Transverse colon (tissue), 4 donors: ENCODE results near the gene SCN4A. TPM values are rescaled to one million over a fixed set of nuclear protein-coding genes. Genes with fewer than 3 reads are reported as not detected.
"Not testable (repeated sequence)": the region's sequence is repeated elsewhere in the genome, so short reads cannot be mapped to it uniquely, and the experiment has no call there.

Source experiments
- DNase-seq: peaks from one replicate; pipeline ENCODE4 v3.0.0-alpha.2; 2019
- H3K27ac ChIP-seq, 4 donors: fragments of 200-600 bp; sonication (generic); 2 replicates each; pipeline ENCODE4 v1.5.1; 2016 to 2018; ENCODE audit warnings: inconsistent platforms in 4 of 4
- H3K27me3 ChIP-seq: fragments of 200-600 bp; sonication (generic); 2 replicates; pipeline ENCODE4 v1.5.1; 2017; ENCODE audit warnings: inconsistent platforms
- H3K36me3 ChIP-seq, 4 donors: fragments of 200-600 bp; sonication (generic); 2 replicates each; pipeline ENCODE4 v1.5.1; 2017 to 2019; ENCODE audit warnings: inconsistent platforms in 4 of 4
- H3K4me1 ChIP-seq, 4 donors: fragments of 200-600 bp; sonication (generic); 2 replicates each; pipeline ENCODE4 v1.5.1; 2017 to 2020; ENCODE audit warnings: inconsistent platforms in 4 of 4
- H3K4me3 ChIP-seq, 4 donors: fragments of 200-600 bp; sonication (generic); 1 replicate in 1 of 4; 2 replicates in 3 of 4; pipeline versions ENCODE4 v1.5.1 to v1.6.1; 2017 to 2019; ENCODE audit warnings: inconsistent platforms in 4 of 4
- H3K9me3 ChIP-seq, 2 donors: fragments of 200-600 bp; sonication (generic); 2 replicates each; pipeline ENCODE4 v1.5.1; 2017 to 2019; ENCODE audit warnings: inconsistent platforms in 2 of 2
- EP300 ChIP-seq: sonication (generic); formaldehyde crosslinking; IDR thresholded peaks from one replicate; pipeline ENCODE4 v1.6.1; 2017; ENCODE audit warnings: antibody characterized with exemption, low read depth
- POLR2A ChIP-seq: fragments of 450-650 bp; IDR thresholded peaks from one replicate; pipeline ENCODE4 v1.6.1; 2016; ENCODE audit warnings: antibody characterized with exemption, mild to moderate bottlenecking, moderate library complexity
- POLR2AphosphoS5 ChIP-seq, 3 donors: sonication (generic); formaldehyde crosslinking; IDR thresholded peaks; one replicate each; pipeline ENCODE4 v1.6.1; 2016; ENCODE audit warnings: antibody characterized with exemption in 3 of 3
- WGBS, 2 donors: methylation state at CpG; one replicate each; pipeline ENCODE4 v1.1.5; 2018; ENCODE audit warnings: low coverage in 1 of 2; 5-methylcytosine and 5-hydroxymethylcytosine counted together
- in situ Hi-C, 4 donors: fragments of 200-750 bp; cut with MboI; loops; one replicate each; pipeline versions ENCODE4 v1.15.0 to v1.15.1; 2017; ENCODE audit warnings: low sequenced_read_pairs in 3 of 4, low pct_ligation_motif_present in 1 of 4, low pct_unique_long_range_greater_than_20kb in 1 of 4
- intact Hi-C: fragments of 100-400 bp; cut with DNase I; formaldehyde crosslinking; loops from one replicate; pipeline ENCODE4 v1.15.1; 2023; ENCODE audit warnings: low total_unique reads
- total RNA-seq, 4 donors: library from RNA; depleted of rRNA; stranded (reverse); fragments of >200 nt; gene quantifications; one replicate each; pipeline ENCODE4 v1.1.0, GENCODE V29; 2016
- TF ChIP-seq, protein P1 (sequence below), 5 experiments: fragments of 200-600 bp in 3 of 5; fragments of 450-650 bp in 2 of 5; sonication (generic) in 3 of 5; IDR thresholded peaks; 1 replicate in 2 of 5; 2 replicates in 3 of 5; pipeline ENCODE4 v1.5.1; 2016 to 2017; ENCODE audit warnings: antibody characterized with exemption in 5 of 5, inconsistent platforms in 3 of 5, mild to moderate bottlenecking in 2 of 5, moderate library complexity in 1 of 5

SCN4A gene
- total RNA-seq, 4 donors from 2014 or later: 0.14 to 0.48 (median 0.20) TPM; not detected in 1

GRCh38 chr17:63920050-63920449 is 52.7 kb downstream of the SCN4A start:
- not testable (repeated sequence) for H3K4me3 ChIP-seq, H3K27me3 ChIP-seq, H3K9me3 ChIP-seq, DNase-seq, H3K4me1 ChIP-seq, H3K27ac ChIP-seq, H3K36me3 ChIP-seq
- WGBS, 2 donors: 76 to 83% methylated on average over 2 to 6 of the region's 6 CpGs
- in situ Hi-C loops: loop anchor here in 3 of 4 donors (10.0 to 25.0 kb wide), 4 partner anchors 92 to 367 kb away; partner anchors contain the start of genes ICAM2 (in 2 of the 3) and ERN1 (in 1 of the 3)
- intact Hi-C loops: loop anchor here (10.0 kb wide), 1 partner anchor 105 kb away; the partner anchor contains the start of gene ICAM2

DNA sequence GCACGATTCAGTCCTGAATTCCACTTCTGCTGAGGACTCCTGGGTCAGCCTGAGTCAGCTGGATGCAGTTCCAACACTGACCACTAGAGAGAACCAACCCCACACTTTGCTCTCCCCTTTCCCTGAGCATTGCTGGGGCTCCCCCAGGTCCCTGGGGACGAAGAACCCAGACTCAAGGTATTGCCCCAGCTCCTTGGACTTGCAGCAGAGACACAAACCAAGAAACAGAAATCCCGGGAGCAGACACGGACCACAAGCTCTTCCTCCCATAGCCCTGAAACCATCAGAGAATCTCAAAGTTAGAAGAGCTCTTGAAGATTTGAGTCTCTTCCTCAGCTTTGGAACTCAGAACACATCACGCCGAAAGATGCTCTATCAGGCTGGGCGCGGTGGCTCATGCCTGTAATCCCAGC is 53.4 kb downstream of the SCN4A start:
- WGBS, 2 donors: 45% methylated on average over 8 of the region's 8 CpGs; no CpG with 5 or more reads in 1 of the 2 donors
- in situ Hi-C loops: loop anchor here in 3 of 4 donors (10.0 to 25.0 kb wide), 5 partner anchors 93 to 368 kb away; partner anchors contain the start of genes ERN1 (in 3 of the 3) and ICAM2 (in 2 of the 3)
- Histone ChIP-seq H3K9me3 (no peaks in the 10 kb centered on the region), H3K36me3 (no peaks in the 10 kb centered on the region), H3K4me3 (no peak overlapping the region), H3K4me1 (no peaks in the 10 kb centered on the region), H3K27ac (no peak overlapping the region), H3K27me3 (no peaks in the 10 kb centered on the region)
- peak; percentile 69 for DNase-seq
- TF ChIP-seq POLR2A: no peak
- TF ChIP-seq, protein P1, sequence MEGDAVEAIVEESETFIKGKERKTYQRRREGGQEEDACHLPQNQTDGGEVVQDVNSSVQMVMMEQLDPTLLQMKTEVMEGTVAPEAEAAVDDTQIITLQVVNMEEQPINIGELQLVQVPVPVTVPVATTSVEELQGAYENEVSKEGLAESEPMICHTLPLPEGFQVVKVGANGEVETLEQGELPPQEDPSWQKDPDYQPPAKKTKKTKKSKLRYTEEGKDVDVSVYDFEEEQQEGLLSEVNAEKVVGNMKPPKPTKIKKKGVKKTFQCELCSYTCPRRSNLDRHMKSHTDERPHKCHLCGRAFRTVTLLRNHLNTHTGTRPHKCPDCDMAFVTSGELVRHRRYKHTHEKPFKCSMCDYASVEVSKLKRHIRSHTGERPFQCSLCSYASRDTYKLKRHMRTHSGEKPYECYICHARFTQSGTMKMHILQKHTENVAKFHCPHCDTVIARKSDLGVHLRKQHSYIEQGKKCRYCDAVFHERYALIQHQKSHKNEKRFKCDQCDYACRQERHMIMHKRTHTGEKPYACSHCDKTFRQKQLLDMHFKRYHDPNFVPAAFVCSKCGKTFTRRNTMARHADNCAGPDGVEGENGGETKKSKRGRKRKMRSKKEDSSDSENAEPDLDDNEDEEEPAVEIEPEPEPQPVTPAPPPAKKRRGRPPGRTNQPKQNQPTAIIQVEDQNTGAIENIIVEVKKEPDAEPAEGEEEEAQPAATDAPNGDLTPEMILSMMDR (IDR thresholded peaks at IDR 0.05): peak; percentile 94 to 98 (median 95)
- intact Hi-C loops: loop anchor here (10.0 kb wide), 1 partner anchor 365 kb away; no protein-coding TSS in a partner anchor

- WGBS, 2 donors: 60% methylated on average over 10 of the region's 10 CpGs; no CpG with 5 or more reads in 1 of the 2 donors
- H3K27ac ChIP-seq: not testable (repeated sequence)
These were observed 53.9 kb downstream of the SCN4A start, which contains the start of gene GH1 for GRCh38 chr17:63918789-63919305. GH1 (minus strand) TSS chr17:63918839; CDS start chr17:63918776, 63 bp downstream.

GRCh38 chr17:63918305-63918704 is 54.4 kb downstream of the SCN4A start:
- Histone ChIP-seq H3K36me3 (no peaks in the 10 kb centered on the region), H3K4me1 (no peaks in the 10 kb centered on the region), H3K27ac (no peak overlapping the region), H3K27me3 (no peaks in the 10 kb centered on the region), H3K9me3 (no peaks in the 10 kb centered on the region), H3K4me3 (no peak overlapping the region)
- in situ Hi-C loops: loop anchor here in 3 of 4 donors (10.0 to 25.0 kb wide), 5 partner anchors 94 to 369 kb away; partner anchors contain the start of genes ERN1 (in 3 of the 3) and ICAM2 (in 2 of the 3)
- TF ChIP-seq, protein P1 (IDR thresholded peaks at IDR 0.05): no peak
- no peak for TF ChIP-seq POLR2AphosphoS5 (IDR thresholded peaks at IDR 0.05)
- no peak for TF ChIP-seq EP300
- TF ChIP-seq POLR2A: no peak
- intact Hi-C loops: loop anchor here (10.0 kb wide), 1 partner anchor 366 kb away; no protein-coding TSS in a partner anchor
- 65 to 67% methylated on average over 1 to 10 of the region's 10 CpGs for WGBS, 2 donors
- DNase-seq: no peak

More at GRCh38 chr17:63918789-63919305, 53.9 kb downstream of the SCN4A start, which contains the start of gene GH1:
- not testable (repeated sequence) for H3K9me3 ChIP-seq, H3K27me3 ChIP-seq, H3K36me3 ChIP-seq, H3K4me3 ChIP-seq, H3K4me1 ChIP-seq, DNase-seq
- intact Hi-C loops: loop anchor here (10.0 kb wide), 1 partner anchor 366 kb away; no protein-coding TSS in a partner anchor
- in situ Hi-C loops: loop anchor here in 3 of 4 donors (10.0 to 25.0 kb wide), 5 partner anchors 93 to 368 kb away; partner anchors contain the start of genes ERN1 (in 3 of the 3) and ICAM2 (in 2 of the 3)

- Histone ChIP-seq H3K27ac (no peak overlapping the region), H3K27me3 (no peaks in the 10 kb centered on the region), H3K9me3 (no peaks in the 10 kb centered on the region), H3K4me3 (no peak overlapping the region), H3K36me3 (no peaks in the 10 kb centered on the region), H3K4me1 (no peaks in the 10 kb centered on the region)
- TF ChIP-seq POLR2AphosphoS5 (IDR thresholded peaks at IDR 0.05): no peak
- TF ChIP-seq, protein P1 (IDR thresholded peaks at IDR 0.05): no peak
- no peak for TF ChIP-seq POLR2A
- no peak for TF ChIP-seq EP300
- WGBS, 2 donors: 73% methylated on average over 12 of the region's 13 CpGs; no CpG with 5 or more reads in 1 of the 2 donors
- intact Hi-C loops (loop anchor here (10.0 kb wide), 1 partner anchor 367 kb away; no protein-coding TSS in a partner anchor), in situ Hi-C loops (loop anchor here in 3 of 4 donors (10.0 to 25.0 kb wide), 5 partner anchors 95 to 370 kb away; partner anchors contain the start of genes ERN1 (in 3 of the 3) and ICAM2 (in 2 of the 3))
- no peak for DNase-seq
These were observed 55.1 kb downstream of the SCN4A start for GRCh38 chr17:63917646-63918045.

DNA sequence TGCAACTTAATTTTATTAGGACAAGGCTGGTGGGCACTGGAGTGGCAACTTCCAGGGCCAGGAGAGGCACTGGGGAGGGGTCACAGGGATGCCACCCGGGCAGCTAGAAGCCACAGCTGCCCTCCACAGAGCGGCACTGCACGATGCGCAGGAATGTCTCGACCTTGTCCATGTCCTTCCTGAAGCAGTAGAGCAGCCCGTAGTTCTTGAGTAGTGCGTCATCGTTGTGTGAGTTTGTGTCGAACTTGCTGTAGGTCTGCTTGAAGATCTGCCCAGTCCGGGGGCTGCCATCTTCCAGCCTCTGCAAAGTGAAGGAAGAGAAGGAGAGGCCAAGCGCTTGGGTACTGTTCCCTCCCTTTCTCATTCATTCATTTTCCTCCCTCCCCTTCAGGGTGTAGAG is 55.5 kb downstream of the SCN4A start:
- in situ Hi-C loops (loop anchor here in 3 of 4 donors (10.0 to 25.0 kb wide), 5 partner anchors 95 to 370 kb away; partner anchors contain the start of genes ERN1 (in 3 of the 3) and ICAM2 (in 2 of the 3)), intact Hi-C loops (loop anchor here (10.0 kb wide), 1 partner anchor 368 kb away; no protein-coding TSS in a partner anchor)
- not testable (repeated sequence) for H3K9me3 ChIP-seq, DNase-seq, H3K4me1 ChIP-seq, H3K27me3 ChIP-seq, H3K27ac ChIP-seq, H3K4me3 ChIP-seq, H3K36me3 ChIP-seq
- 95% methylated on average over 10 of the region's 11 CpGs; no CpG with 5 or more reads in 1 of the 2 donors for WGBS, 2 donors
